HepG2 (cell line): ENCODE measurements around the gene MEGF11. TPM values are rescaled to one million over a fixed set of nuclear protein-coding genes. Genes with fewer than 3 reads are reported as not detected.

Experiments used
- ATAC-seq: fragments of 200-7000 bp; cut with Tn5 transposase; 3 replicates; pipeline ENCODE4 v1.9.1; 2020; ENCODE audit warnings: mild to moderate bottlenecking, moderate library complexity
- BruUV-seq: library from RNA; stranded (reverse); fragments of 400-500 nt; replicated peaks from 2 replicates; lab custom pipeline; 2021; lab: Mats Ljungman, UMichigan
- CTCF ChIA-PET: fragments of 300-600 bp; formaldehyde crosslinking; extraction: SDS; loops from one replicate; lab custom pipeline; 2021; ENCODE audit warnings: low total read pairs, inconsistent platforms, low intra/inter-chr PET ratio; lab: Yijun Ruan, JAX
- POLR2A ChIA-PET: fragments of 350-600 bp; sonication (Branson Sonifier 250); formaldehyde crosslinking; loops from one replicate; lab custom pipeline; 2020; ENCODE audit warnings: antibody characterized with exemption, inconsistent platforms; lab: Yijun Ruan, JAX
- DNase-seq: peaks from one replicate; pipeline ENCODE4 v3.0.0-alpha.2; 2015; ENCODE audit warnings: low spot score
- FAIRE-seq: peaks from 3 replicates; lab custom pipeline; 2011; peaks lifted over from hg19 to GRCh38; lab: Jason Lieb, UNC
- H2AFZ ChIP-seq: one replicate; pipeline ENCODE4 v1.6.1; 2011; ENCODE audit warnings: low read length, inconsistent platforms
- H3K27ac ChIP-seq: fragments of 300-600 bp; 3 replicates; pipeline ENCODE4 v1.8.0; 2011; ENCODE audit warnings: mixed run types, mild to moderate bottlenecking, mixed read lengths, low read length, inconsistent platforms; ENCODE audit not compliant: insufficient read depth; ENCODE audit errors: extremely low read length
- H3K27me3 ChIP-seq, 2 experiments: fragments of 200-600 bp in 1 of 2; 2 replicates in 1 of 2; 3 replicates in 1 of 2; pipeline versions ENCODE4 v1.6.0 to v1.8.0; 2011; ENCODE audit warnings: low read length in 2 of 2, mild to moderate bottlenecking in 2 of 2, moderate library complexity in 2 of 2, inconsistent platforms in 1 of 2; ENCODE audit not compliant: insufficient read depth in 2 of 2, control insufficient read depth in 1 of 2
- H3K36me3 ChIP-seq, 2 experiments: fragments of 200-600 bp in 1 of 2; replicated peaks in 1 of 2; 2 replicates in 1 of 2; 3 replicates in 1 of 2; pipeline versions ENCODE4 v1.5.1 to v1.8.0; 2011; ENCODE audit warnings: low read length in 2 of 2, inconsistent platforms in 1 of 2; ENCODE audit not compliant: insufficient read depth in 2 of 2, control insufficient read depth in 1 of 2
- H3K4me1 ChIP-seq: 2 replicates; pipeline ENCODE4 v1.5.1; 2012; ENCODE audit warnings: low read length, inconsistent platforms; ENCODE audit not compliant: insufficient read depth
- H3K4me2 ChIP-seq: 2 replicates; pipeline ENCODE4 v1.6.0; 2011; ENCODE audit warnings: low read depth, low read length, inconsistent platforms
- H3K4me3 ChIP-seq, 3 experiments: fragments of 200-600 bp in 1 of 3; sonication (generic), shearing (Covaris generic) in 1 of 3; replicated peaks in 1 of 3; 2 replicates each; pipeline ENCODE4 v1.5.1; 2011 to 2016; ENCODE audit warnings: low read length in 3 of 3, inconsistent platforms in 2 of 3, low read depth in 2 of 3, mild to moderate bottlenecking in 2 of 3, control low read depth in 1 of 3, mixed read lengths in 1 of 3; ENCODE audit not compliant: insufficient read depth in 1 of 3
- H3K79me2 ChIP-seq: one replicate; pipeline ENCODE4 v1.6.1; 2011; ENCODE audit warnings: low read length, inconsistent platforms; ENCODE audit not compliant: insufficient read depth
- H3K9ac ChIP-seq: 2 replicates; pipeline ENCODE4 v1.6.0; 2011; ENCODE audit warnings: mild to moderate bottlenecking, low read depth, low read length, inconsistent platforms; ENCODE audit not compliant: insufficient read depth
- H3K9me3 ChIP-seq: 2 replicates; pipeline ENCODE4 v1.5.1; 2012; ENCODE audit warnings: mild to moderate bottlenecking, low read length
- H4K20me1 ChIP-seq: 2 replicates; pipeline ENCODE4 v1.6.0; 2011; ENCODE audit warnings: inconsistent platforms, mild to moderate bottlenecking, low read length, moderate library complexity; ENCODE audit not compliant: insufficient read depth
- ARID3A ChIP-seq: IDR thresholded peaks from 2 replicates; pipeline ENCODE4 v1.6.1; 2012; ENCODE audit warnings: low read depth, low read length, improper control_type of control experiment
- ATAD3A ChIP-seq: sonication (generic); formaldehyde crosslinking; IDR thresholded peaks from 2 replicates; pipeline ENCODE4 v1.4.0; 2020; ENCODE audit warnings: missing genetic modification reagents
- MEIS2 ChIP-seq: sonication (generic); formaldehyde crosslinking; IDR thresholded peaks from 2 replicates; pipeline ENCODE4 v1.9.0; 2021; ENCODE audit warnings: mild to moderate bottlenecking, missing genetic modification reagents
- MTF2 ChIP-seq: sonication (generic); formaldehyde crosslinking; IDR thresholded peaks from 2 replicates; pipeline ENCODE4 v1.5.0; 2020; ENCODE audit warnings: missing genetic modification reagents, borderline replicate concordance
- PHF5A ChIP-seq: IDR thresholded peaks from one replicate; pipeline ENCODE4 v1.6.1; 2018; ENCODE audit warnings: low read depth, missing genetic modification reagents; ENCODE audit not compliant: unreplicated experiment
- SMARCE1 ChIP-seq: fragments of 450-650 bp; IDR thresholded peaks from 2 replicates; pipeline ENCODE4 v1.6.1; 2017; ENCODE audit warnings: borderline replicate concordance
- YEATS2 ChIP-seq: sonication (generic); formaldehyde crosslinking; IDR thresholded peaks from 2 replicates; pipeline ENCODE4 v1.4.0; 2020; ENCODE audit warnings: missing genetic modification reagents, borderline replicate concordance
- ZNF280B ChIP-seq: sonication (generic); formaldehyde crosslinking; IDR thresholded peaks from 2 replicates; pipeline ENCODE4 v1.5.0; 2020; ENCODE audit warnings: missing genetic modification reagents, mild to moderate bottlenecking, borderline replicate concordance
- ZNF331 ChIP-seq: sonication (generic); formaldehyde crosslinking; IDR thresholded peaks from 2 replicates; pipeline ENCODE4 v1.4.0; 2020; ENCODE audit warnings: missing genetic modification reagents
- ZNF841 ChIP-seq: sonication (generic); formaldehyde crosslinking; IDR thresholded peaks from 2 replicates; pipeline ENCODE4 v1.8.1; 2023; ENCODE audit warnings: missing genetic modification reagents, borderline replicate concordance
- WGBS: methylation state at CpG from one replicate; pipeline ENCODE4 v1.1.6; 2017; ENCODE audit warnings: low lambda C conversion rate; 5-methylcytosine and 5-hydroxymethylcytosine counted together
- in situ Hi-C: cut with HindIII; loops from 2 replicates; pipeline ENCODE4 v1.10.0; 2017; ENCODE audit warnings: low pct_unique_long_range_greater_than_20kb; ENCODE audit not compliant: extremely low pct_ligation_motif_present
- intact Hi-C: fragments of 100-400 bp; cut with micrococcal nuclease; formaldehyde crosslinking; loops from one replicate; pipeline ENCODE4 v1.10.0; 2022; ENCODE audit not compliant: unreplicated experiment
- polyA plus RNA-seq, 8 experiments: library from polyadenylated mRNA; depleted of rRNA in 3 of 8; stranded (reverse) in 7 of 8; unstranded in 1 of 8; fragments of >200 nt; fragmentation: Illumina TruSeq in 4 of 8; extraction: Trizol in 4 of 8; gene quantifications; 2 replicates each; pipeline versions ENCODE4 v1.2.1 to v1.2.3, GENCODE V29; 2011 to 2016; ENCODE audit warnings: low read depth in 4 of 8, missing spikeins in 1 of 8, mixed read lengths in 1 of 8; ENCODE audit not compliant: insufficient read depth in 1 of 8
- total RNA-seq, 5 experiments: library from RNA; depleted of rRNA; stranded (reverse); fragments of >200 nt; fragmentation: Illumina TruSeq; extraction: Trizol; gene quantifications; 2 replicates each; pipeline ENCODE4 v1.2.3, GENCODE V29; 2016; ENCODE audit warnings: low read depth in 1 of 5

The MEGF11 gene
- total and polyA plus RNA-seq, 2 of the 13 experiments (the other 11 are each of a cell fraction or from before 2014, with no cell fraction given): not detected

GRCh38 chr15:65918945-65919344 is 334.6 kb downstream of the MEGF11 start:
- intact Hi-C loops: loop anchor here (5.0 to 10.0 kb wide), 2 partner anchors 166 to 273 kb away; no protein-coding TSS in a partner anchor

More at GRCh38 chr15:65918945-65919344, 334.6 kb downstream of the MEGF11 start:
- in situ Hi-C loops: no loop called here
- Histone ChIP-seq H3K9ac (no peak overlapping the region), H2AFZ (no peak overlapping the region), H4K20me1 (no peaks in the 10 kb centered on the region), H3K4me3 (no peak overlapping the region), H3K36me3 (no peaks in the 10 kb centered on the region), H3K4me2 (no peak overlapping the region), H3K27ac (no peak overlapping the region), H3K9me3 (no peaks in the 10 kb centered on the region), H3K27me3 (no peaks in the 10 kb centered on the region), H3K4me1 (peaks cover 15% of the 10 kb centered on the region), H3K79me2 (no peaks in the 10 kb centered on the region)
- CTCF ChIA-PET: no interaction called here
- no peak for ATAC-seq
- WGBS: 96% methylated on average over 5 of the region's 5 CpGs
- POLR2A ChIA-PET: no interaction called here
- BruUV-seq: no TSS peak
- no peak for FAIRE-seq
- no peak for DNase-seq
- TF ChIP-seq YEATS2 (CRISPR knock-in tag): no peak
- TF ChIP-seq PHF5A (CRISPR knock-in tag): no peak
- no peak for TF ChIP-seq ATAD3A (CRISPR knock-in tag)
- TF ChIP-seq ZNF841 (CRISPR knock-in tag): no peak
- TF ChIP-seq MTF2 (CRISPR knock-in tag): no peak
- TF ChIP-seq ZNF280B (CRISPR knock-in tag): no peak
- TF ChIP-seq ZNF331 (CRISPR knock-in tag): no peak
- no peak for TF ChIP-seq SMARCE1
- TF ChIP-seq ARID3A: no peak
- TF ChIP-seq MEIS2 (CRISPR knock-in tag): no peak
